ENCODE results near the gene CTNNA3. TPM values are rescaled to one million over a fixed set of nuclear protein-coding genes. Genes with fewer than 3 reads are reported as not detected.

CTNNA3 gene
- total and polyA plus RNA-seq, 4 donors = 0.16 to 2.4 (median 1.4) TPM

DNA sequence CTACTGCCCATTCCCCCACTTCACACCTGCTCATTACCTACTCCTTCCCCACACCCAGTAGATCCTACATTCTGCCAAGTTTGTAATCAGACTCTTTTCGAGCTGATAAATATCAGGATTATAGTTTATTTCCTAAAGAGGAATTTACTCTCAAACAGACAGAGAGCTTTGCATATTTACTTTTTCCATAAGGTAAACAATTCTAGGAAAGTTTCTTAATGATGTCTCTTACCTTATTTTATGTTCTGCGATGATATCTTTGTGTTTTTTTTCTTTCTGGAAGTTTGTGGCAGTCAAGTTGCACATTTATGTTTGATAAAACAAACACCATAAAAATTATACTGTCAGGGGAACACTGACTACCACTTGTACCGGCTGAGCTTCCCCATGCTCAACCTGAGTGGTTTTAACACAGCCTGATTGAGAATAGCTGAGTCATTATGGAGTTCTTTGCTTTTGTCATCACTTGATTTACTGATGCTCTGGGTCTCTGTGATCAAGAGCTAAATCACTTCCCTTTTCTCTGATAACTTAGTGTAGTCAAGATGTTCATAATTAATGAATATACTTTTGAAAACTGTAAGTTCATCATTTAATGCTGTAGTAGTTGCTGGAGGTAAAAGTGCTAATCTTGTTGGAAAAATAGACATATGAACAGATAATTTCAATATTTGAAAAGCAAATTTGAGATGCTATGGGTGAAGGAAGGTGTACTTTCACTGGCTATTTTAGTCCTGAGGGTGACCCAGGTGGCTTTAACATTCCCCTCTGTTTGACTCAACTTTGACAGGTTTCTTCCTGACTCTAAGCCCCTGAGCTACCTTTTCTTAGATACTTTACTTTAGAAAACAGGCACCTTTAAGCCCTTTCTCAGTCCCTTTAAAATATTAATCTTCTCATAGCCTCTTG lies 1804.7 kb downstream of the CTNNA3 start:
- no peaks in the 10 kb centered on the region for H3K36me3 ChIP-seq (ENCODE audit: control insufficient read depth in 4 of 4, insufficient read depth in 3 of 4, low read depth in 1 of 4, low read length in 3 of 4)
- 23% methylated on average over 3 of the region's 3 CpGs for WGBS
- H3K27me3 ChIP-seq (ENCODE audit: control insufficient read depth in 4 of 4, insufficient read depth in 4 of 4, low read length in 3 of 4) = no peaks in the 10 kb centered on the region
- H3K9ac ChIP-seq (ENCODE audit: low read depth in 1 of 2, low read length in 2 of 2) = no peak overlapping the region
- no peak for DNase-seq (ENCODE audit: low spot score)
- H3K4me1 ChIP-seq (ENCODE audit: control insufficient read depth in 4 of 4, insufficient read depth in 4 of 4, low read length in 3 of 4) = no peaks in the 10 kb centered on the region
- H3K4me3 ChIP-seq (ENCODE audit: low read depth in 1 of 3, low read length in 3 of 3) = no peak overlapping the region
- TF ChIP-seq ATF3 (IDR thresholded peaks at IDR 0.05) (no peak), FOXA2 (IDR thresholded peaks at IDR 0.05) (no peak), NR2F2 (IDR thresholded peaks at IDR 0.05) (no peak), HNF4G (IDR thresholded peaks at IDR 0.05) (no peak), RAD21 (IDR thresholded peaks at IDR 0.05) (no peak), ZBTB33 (IDR thresholded peaks at IDR 0.05) (no peak), JUND (IDR thresholded peaks at IDR 0.05) (no peak), HNF4A (conservative IDR thresholded peaks at IDR 0.05) (no peak), RXRA (IDR thresholded peaks at IDR 0.05) (no peak), GABPA (IDR thresholded peaks at IDR 0.05 in 1 of 2, conservative IDR thresholded peaks at IDR 0.05 in 1 of 2) (no peak), FOXA1 (IDR thresholded peaks at IDR 0.05) (no peak)
- H3K9me3 ChIP-seq (ENCODE audit: control insufficient read depth in 4 of 4, low read length in 3 of 4) = no peaks in the 10 kb centered on the region
- H3K27ac ChIP-seq (ENCODE audit: low read depth in 1 of 2, low read length in 2 of 2) = no peak overlapping the region

DNA sequence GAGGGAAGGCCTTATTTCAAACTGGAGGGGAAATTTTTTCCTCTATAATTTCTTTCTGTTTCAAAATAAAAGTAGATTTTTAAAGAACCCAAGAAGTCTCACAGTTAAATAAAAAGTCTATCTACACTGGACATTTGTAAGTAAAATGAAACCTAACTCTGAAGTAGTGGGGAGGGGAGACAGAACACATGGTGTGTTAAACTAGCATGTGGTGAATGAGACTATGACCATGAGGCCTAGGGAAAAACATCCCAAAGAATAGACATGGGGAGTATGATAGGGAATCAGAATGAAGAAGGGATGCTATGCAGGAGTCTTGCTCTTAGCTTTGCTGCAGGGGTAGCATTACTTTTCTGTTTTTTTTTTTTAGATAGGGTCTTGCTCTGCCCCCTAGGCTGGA lies 1831.5 kb downstream of the CTNNA3 start:
- H3K27me3 ChIP-seq (ENCODE audit: control insufficient read depth in 4 of 4, insufficient read depth in 4 of 4, low read length in 3 of 4) = no peaks in the 10 kb centered on the region
- no peak for DNase-seq (ENCODE audit: low spot score)
- no peak overlapping the region for H3K27ac ChIP-seq (ENCODE audit: low read depth in 1 of 2, low read length in 2 of 2)
- H3K9ac ChIP-seq (ENCODE audit: low read depth in 1 of 2, low read length in 2 of 2) = no peak overlapping the region
- H3K4me3 ChIP-seq (ENCODE audit: low read depth in 1 of 3, low read length in 3 of 3) = no peak overlapping the region
- H3K9me3 ChIP-seq (ENCODE audit: control insufficient read depth in 4 of 4, low read length in 3 of 4) = no peaks in the 10 kb centered on the region
- TF ChIP-seq FOXA1 (IDR thresholded peaks at IDR 0.05) = no peak
- H3K4me1 ChIP-seq (ENCODE audit: control insufficient read depth in 4 of 4, insufficient read depth in 4 of 4, low read length in 3 of 4) = no peaks in the 10 kb centered on the region
- no peaks in the 10 kb centered on the region for H3K36me3 ChIP-seq (ENCODE audit: control insufficient read depth in 4 of 4, insufficient read depth in 3 of 4, low read depth in 1 of 4, low read length in 3 of 4)

DNA sequence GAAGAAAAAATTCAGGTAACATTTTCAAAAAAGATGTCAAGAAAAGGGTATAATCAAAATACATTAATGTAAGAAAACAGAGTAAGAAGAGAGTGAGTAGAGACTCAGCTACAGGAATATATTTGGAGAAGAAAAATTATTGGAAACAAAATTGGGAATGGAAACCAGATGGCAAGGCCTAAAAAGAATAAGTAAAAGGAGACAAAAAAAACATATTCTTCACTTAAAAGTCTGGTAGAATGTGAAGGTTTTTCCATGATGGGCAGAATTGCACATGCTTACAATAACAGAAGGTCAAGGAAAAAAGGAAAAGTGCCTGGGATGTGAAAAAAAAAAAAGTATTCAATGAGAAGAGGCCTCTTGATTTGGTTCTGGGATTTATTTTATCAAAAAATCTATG lies 1832.0 kb downstream of the CTNNA3 start:
- TF ChIP-seq RXRA (IDR thresholded peaks at IDR 0.05) (no peak), NR2F2 (IDR thresholded peaks at IDR 0.05) (no peak)
- DNase-seq (ENCODE audit: low spot score) = no peak
- H3K27me3 ChIP-seq (ENCODE audit: control insufficient read depth in 4 of 4, insufficient read depth in 4 of 4, low read length in 3 of 4) = no peaks in the 10 kb centered on the region
- no peaks in the 10 kb centered on the region for H3K9me3 ChIP-seq (ENCODE audit: control insufficient read depth in 4 of 4, low read length in 3 of 4)
- no peak overlapping the region for H3K27ac ChIP-seq (ENCODE audit: low read depth in 1 of 2, low read length in 2 of 2)
- no peaks in the 10 kb centered on the region for H3K4me1 ChIP-seq (ENCODE audit: control insufficient read depth in 4 of 4, insufficient read depth in 4 of 4, low read length in 3 of 4)
- no peak overlapping the region for H3K4me3 ChIP-seq (ENCODE audit: low read depth in 1 of 3, low read length in 3 of 3)
- no peak overlapping the region for H3K9ac ChIP-seq (ENCODE audit: low read depth in 1 of 2, low read length in 2 of 2)
- no peaks in the 10 kb centered on the region for H3K36me3 ChIP-seq (ENCODE audit: control insufficient read depth in 4 of 4, insufficient read depth in 3 of 4, low read depth in 1 of 4, low read length in 3 of 4)

Small RNA genes within 50 kb of the gene (small RNA-seq; reads per million reads assigned to genes)
- gene AL607023.1 (not detected), gene MIR7151 (not detected)

Other genes with a start within 250 kb of the CTNNA3 start
- gene DNAJC12, start 142.0 kb upstream of the CTNNA3 start, total RNA-seq = 10 to 100 TPM; 16.4 to 35.7 TPM
- gene DNAJC12, start 142.0 kb upstream of the CTNNA3 start, polyA plus RNA-seq = 10 to 100 TPM; 29.8 to 51.3 TPM
- 10 to 100 TPM; 10.0 to 14.8 TPM for gene SIRT1, start 188.5 kb upstream of the CTNNA3 start, total RNA-seq
- gene SIRT1, start 188.5 kb upstream of the CTNNA3 start, polyA plus RNA-seq = 1 to 10 TPM; 3.0 to 5.5 TPM